ENCODE data around the gene STIM1.

GRCh38 chr11:4064278-4064955 lies 209.0 kb downstream of the STIM1 start:
- TF ChIP-seq EZH2 (IDR thresholded peaks at IDR 0.05; ENCODE audit: borderline replicate concordance, control insufficient read depth, low read depth, low read length) (no peak), GABPA (IDR thresholded peaks at IDR 0.05; ENCODE audit: low read depth) (no peak), MAX (IDR thresholded peaks at IDR 0.05; ENCODE audit: low read depth, low read length) (no peak), EGR1 (IDR thresholded peaks at IDR 0.05; ENCODE audit: borderline replicate concordance in 1 of 2, low read depth in 2 of 2, low read length in 2 of 2) (no peak), POLR2A (IDR thresholded peaks at IDR 0.05; ENCODE audit: low read depth, low read length) (no peak), REST (IDR thresholded peaks at IDR 0.05; ENCODE audit: low read depth, low read length) (no peak), ZBTB33 (IDR thresholded peaks at IDR 0.05) (no peak)

All from GM12878 (cell line).